ENCODE results near the gene TTC7B.

GRCh38 chr14:90669731-90670130, 146.5 kb downstream of the TTC7B start:
- TF ChIP-seq EZH2 (IDR thresholded peaks at IDR 0.05; ENCODE audit: borderline replicate concordance, insufficient read depth, low read depth, low read length, poor library complexity, severe bottlenecking): no peak
- no peak for TF ChIP-seq CTCF (IDR thresholded peaks at IDR 0.05)
